ENCODE results near the gene NTRK1.

GRCh38 chr1:156901966-156902915 lies 41.6 kb downstream of the NTRK1 start:
- no peak for TF ChIP-seq CTCF (IDR thresholded peaks at IDR 0.05)
- TF ChIP-seq POLR2A (IDR thresholded peaks at IDR 0.05) = no peak

All from prostate gland (tissue), 2 donors.